Stimulated activated CD4-positive, alpha-beta T cell treated with anti-CD3 and anti-CD28 coated beads, Interleukin-4, amount 100 ng/mL, for 4 hours (primary cell): ENCODE measurements around the gene PGAM4.
"Not testable (repeated sequence)": the region's sequence is repeated elsewhere in the genome, so short reads cannot be mapped to it uniquely, and the experiment has no call there.

ENCODE experiments used
- DNase-seq, 2 experiments: peaks; one replicate each; pipeline ENCODE4 v3.0.0-alpha.2; 2020

The PGAM4 gene

DNA sequence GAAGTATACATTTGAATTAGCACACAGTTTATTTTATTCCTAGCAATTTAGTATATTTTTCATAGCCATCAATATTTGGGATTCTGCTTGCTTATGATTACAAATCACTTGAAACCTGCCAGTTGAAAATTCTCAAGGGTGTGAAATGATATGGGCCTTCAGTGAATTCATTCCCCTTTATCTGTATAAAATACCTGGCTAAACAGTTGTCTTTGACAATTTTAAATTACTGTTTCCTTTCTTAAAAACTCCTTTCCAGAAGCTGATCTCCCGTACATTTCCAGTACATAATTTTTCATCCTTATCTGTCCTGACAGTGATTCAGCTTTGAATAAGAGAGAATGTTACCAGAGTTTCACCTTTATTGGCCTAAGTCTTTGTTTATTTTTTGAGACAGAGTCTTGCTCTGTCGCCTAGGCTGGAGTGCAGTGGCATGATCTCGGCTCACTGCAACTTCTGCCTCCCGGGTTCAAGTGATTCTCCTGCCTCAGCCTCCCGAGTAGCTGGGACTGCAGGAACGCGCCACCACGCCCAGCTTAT, 45.0 kb downstream of the PGAM4 start:
- no peak for DNase-seq

- DNase-seq: no peak
Observed at GRCh38 chrX:77922787-77923186, 46.7 kb downstream of the PGAM4 start.

GRCh38 chrX:77919370-77919769, 50.1 kb downstream of the PGAM4 start:
- DNase-seq: not testable (repeated sequence)

GRCh38 chrX:77918568-77918967, 50.9 kb downstream of the PGAM4 start:
- DNase-seq: no peak
